ENCODE data around the gene KCNK6. TPM values are rescaled to one million over a fixed set of nuclear protein-coding genes. Genes with fewer than 3 reads are reported as not detected.

Gene KCNK6
- total and polyA plus RNA-seq, 2 experiments from 2014 or later: 9.0 to 14.6 TPM

DNA sequence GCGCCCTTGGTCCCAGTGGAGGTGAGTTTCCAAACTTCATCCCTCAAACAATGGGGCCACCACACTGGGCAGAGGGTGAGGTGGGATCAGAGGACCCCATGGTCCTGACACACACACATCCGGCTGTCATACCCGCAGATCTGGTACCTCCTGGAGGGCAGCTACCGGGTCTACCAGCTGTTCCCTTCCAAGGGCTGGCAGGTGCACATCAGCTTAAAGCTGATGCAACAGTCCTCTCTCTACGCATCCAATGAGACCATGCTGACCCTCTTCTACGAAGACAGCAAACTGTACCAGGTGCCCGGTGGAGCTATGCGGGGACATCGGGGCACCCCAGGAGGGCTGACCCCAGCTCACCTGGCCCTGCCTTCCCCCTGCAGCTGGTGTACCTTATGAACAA is 40.7 kb downstream of the KCNK6 start:
- Histone ChIP-seq H3K4me1 (ENCODE audit: insufficient read depth) (peaks cover 12% of the 10 kb centered on the region), H3K36me3 (ENCODE audit: insufficient read depth) (no peaks in the 10 kb centered on the region), H3K79me2 (replicated peaks; ENCODE audit: insufficient read depth) (no peaks in the 10 kb centered on the region), H3K4me3 (no peak overlapping the region), H3K9me2 (ENCODE audit: insufficient read depth) (no peaks in the 10 kb centered on the region), H3K27ac (ENCODE audit: low read depth) (no peak overlapping the region), H3F3A (replicated peaks; ENCODE audit: low read depth) (0 out of 2 replicates have a peak, but pooled peaks cover 11% of the 10 kb centered on the region), H3K27me3 (ENCODE audit: insufficient read depth) (peaks cover 29% of the 10 kb centered on the region), H2AFZ (no peak overlapping the region), H3K4me2 (no peak overlapping the region), H4K20me1 (replicated peaks; ENCODE audit: insufficient read depth) (no peaks in the 10 kb centered on the region; the same call in 1 of the 2 replicates)
- Mint-ChIP-seq H3K27ac (no peak overlapping the region), H3K4me1 (peaks cover 17% of the 10 kb centered on the region), H3K27me3 (ENCODE audit: insufficient read depth, low read depth, poor library complexity) (peaks cover 24% of the 10 kb centered on the region), H3K4me3 (peak overlapping the region; percentile 91), H3K9me3 (peaks cover 7% of the 10 kb centered on the region; the same call in 2 of the 3 replicates), H3K36me3 (ENCODE audit: low read depth) (no peaks in the 10 kb centered on the region; the same call in 2 of the 3 replicates)
- ATAC-seq (no peak), DNase-seq (ENCODE audit: low spot score) (no peak)
- no peak for TF ChIP-seq ETS1 (IDR thresholded peaks at IDR 0.05)
- TF ChIP-seq EZH2 (IDR thresholded peaks at IDR 0.05; ENCODE audit: low read depth, unreplicated experiment): no peak
- no peak for TF ChIP-seq NANOG (IDR thresholded peaks at IDR 0.05; ENCODE audit: borderline replicate concordance)
- no peak for TF ChIP-seq ZNF462 (CRISPR knock-in tag; IDR thresholded peaks at IDR 0.05)
- TF ChIP-seq ZNF331 (CRISPR knock-in tag; IDR thresholded peaks at IDR 0.05; ENCODE audit: low read depth): no peak
- TF ChIP-seq JUNB (IDR thresholded peaks at IDR 0.05; ENCODE audit: unreplicated experiment): no peak
- TF ChIP-seq, protein P1, sequence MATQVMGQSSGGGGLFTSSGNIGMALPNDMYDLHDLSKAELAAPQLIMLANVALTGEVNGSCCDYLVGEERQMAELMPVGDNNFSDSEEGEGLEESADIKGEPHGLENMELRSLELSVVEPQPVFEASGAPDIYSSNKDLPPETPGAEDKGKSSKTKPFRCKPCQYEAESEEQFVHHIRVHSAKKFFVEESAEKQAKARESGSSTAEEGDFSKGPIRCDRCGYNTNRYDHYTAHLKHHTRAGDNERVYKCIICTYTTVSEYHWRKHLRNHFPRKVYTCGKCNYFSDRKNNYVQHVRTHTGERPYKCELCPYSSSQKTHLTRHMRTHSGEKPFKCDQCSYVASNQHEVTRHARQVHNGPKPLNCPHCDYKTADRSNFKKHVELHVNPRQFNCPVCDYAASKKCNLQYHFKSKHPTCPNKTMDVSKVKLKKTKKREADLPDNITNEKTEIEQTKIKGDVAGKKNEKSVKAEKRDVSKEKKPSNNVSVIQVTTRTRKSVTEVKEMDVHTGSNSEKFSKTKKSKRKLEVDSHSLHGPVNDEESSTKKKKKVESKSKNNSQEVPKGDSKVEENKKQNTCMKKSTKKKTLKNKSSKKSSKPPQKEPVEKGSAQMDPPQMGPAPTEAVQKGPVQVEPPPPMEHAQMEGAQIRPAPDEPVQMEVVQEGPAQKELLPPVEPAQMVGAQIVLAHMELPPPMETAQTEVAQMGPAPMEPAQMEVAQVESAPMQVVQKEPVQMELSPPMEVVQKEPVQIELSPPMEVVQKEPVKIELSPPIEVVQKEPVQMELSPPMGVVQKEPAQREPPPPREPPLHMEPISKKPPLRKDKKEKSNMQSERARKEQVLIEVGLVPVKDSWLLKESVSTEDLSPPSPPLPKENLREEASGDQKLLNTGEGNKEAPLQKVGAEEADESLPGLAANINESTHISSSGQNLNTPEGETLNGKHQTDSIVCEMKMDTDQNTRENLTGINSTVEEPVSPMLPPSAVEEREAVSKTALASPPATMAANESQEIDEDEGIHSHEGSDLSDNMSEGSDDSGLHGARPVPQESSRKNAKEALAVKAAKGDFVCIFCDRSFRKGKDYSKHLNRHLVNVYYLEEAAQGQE (IDR thresholded peaks at IDR 0.05; ENCODE audit: unreplicated experiment): no peak
- TF ChIP-seq EZH2phosphoT487 (IDR thresholded peaks at IDR 0.05; ENCODE audit: unreplicated experiment): no peak

All from GM23338 (cell line).